BE2C (cell line): Measurements from ENCODE around the gene MFAP3.
"Not testable (repeated sequence)": the region's sequence is repeated elsewhere in the genome, so short reads cannot be mapped to it uniquely, and the experiment has no call there.

ENCODE experiments used
- DNase-seq: peaks from one replicate; pipeline ENCODE4 v3.0.0-alpha.2; 2020
- H3K27me3 ChIP-seq: fragments of 250-450 bp; sonication (Bioruptor Pico); 2 replicates; pipeline ENCODE4 v1.5.1; 2020; ENCODE audit warnings: mild to moderate bottlenecking
- H3K36me3 ChIP-seq: fragments of 250-450 bp; sonication (Bioruptor Pico); 2 replicates; pipeline ENCODE4 v1.5.1; 2020; ENCODE audit warnings: mild to moderate bottlenecking
- H3K4me1 ChIP-seq: fragments of 250-450 bp; sonication (Bioruptor Pico); 2 replicates; pipeline ENCODE4 v1.5.1; 2020
- H3K4me3 ChIP-seq: 2 replicates; pipeline ENCODE4 v1.5.1; 2011; ENCODE audit warnings: low read depth, low read length
- H3K9me3 ChIP-seq: fragments of 250-450 bp; sonication (Bioruptor Pico); 2 replicates; pipeline ENCODE4 v1.5.1; 2020
- CTCF ChIP-seq: IDR thresholded peaks from 2 replicates; pipeline ENCODE4 v1.5.1; 2012; ENCODE audit warnings: mild to moderate bottlenecking, low read depth, low read length

Gene MFAP3

GRCh38 chr5:154065971-154066370 lies 27.2 kb downstream of the MFAP3 start:
- DNase-seq: no peak
- TF ChIP-seq CTCF: no peak
- H3K4me3 ChIP-seq: no peak overlapping the region
- H3K4me1 ChIP-seq: no peaks in the 10 kb centered on the region
- H3K27me3 ChIP-seq: no peaks in the 10 kb centered on the region
- no peaks in the 10 kb centered on the region for H3K36me3 ChIP-seq
- no peaks in the 10 kb centered on the region for H3K9me3 ChIP-seq

GRCh38 chr5:154069854-154070253 lies 31.1 kb downstream of the MFAP3 start:
- not testable (repeated sequence) for DNase-seq, H3K9me3 ChIP-seq

GRCh38 chr5:154071799-154072413 lies 33.1 kb downstream of the MFAP3 start:
- H3K36me3 ChIP-seq: no peaks in the 10 kb centered on the region
- H3K9me3 ChIP-seq: no peaks in the 10 kb centered on the region
- no peak for DNase-seq
- H3K4me3 ChIP-seq: no peak overlapping the region
- peaks cover 5% of the 10 kb centered on the region; the same call in 1 of the 2 replicates for H3K4me1 ChIP-seq
- no peaks in the 10 kb centered on the region for H3K27me3 ChIP-seq
- no peak for TF ChIP-seq CTCF

More at GRCh38 chr5:154069854-154070253, 31.1 kb downstream of the MFAP3 start:
- not testable (repeated sequence) for H3K27me3 ChIP-seq, H3K4me1 ChIP-seq, H3K4me3 ChIP-seq, H3K36me3 ChIP-seq

GRCh38 chr5:154072414-154073171 lies 33.8 kb downstream of the MFAP3 start:
- H3K4me1 ChIP-seq: peaks cover 5% of the 10 kb centered on the region; the same call in 1 of the 2 replicates
- H3K27me3 ChIP-seq: no peaks in the 10 kb centered on the region
- H3K4me3 ChIP-seq: no peak overlapping the region
- no peaks in the 10 kb centered on the region for H3K36me3 ChIP-seq
- peak; percentile 98 for TF ChIP-seq CTCF
- no peaks in the 10 kb centered on the region for H3K9me3 ChIP-seq
- peak; percentile 83 for DNase-seq

GRCh38 chr5:154076240-154076922 lies 37.6 kb downstream of the MFAP3 start:
- H3K9me3 ChIP-seq: no peaks in the 10 kb centered on the region
- H3K27me3 ChIP-seq: no peaks in the 10 kb centered on the region
- no peak for DNase-seq
- H3K4me3 ChIP-seq: no peak overlapping the region
- no peak for TF ChIP-seq CTCF
- peaks cover 5% of the 10 kb centered on the region; the same call in 1 of the 2 replicates for H3K4me1 ChIP-seq
- H3K36me3 ChIP-seq: no peaks in the 10 kb centered on the region

- H3K27me3 ChIP-seq: no peaks in the 10 kb centered on the region
- H3K36me3 ChIP-seq: no peaks in the 10 kb centered on the region
- no peak for TF ChIP-seq CTCF
- H3K4me1 ChIP-seq: peaks cover 2% of the 10 kb centered on the region; the same call in 1 of the 2 replicates
- no peak overlapping the region for H3K4me3 ChIP-seq
- DNase-seq: no peak
- no peaks in the 10 kb centered on the region for H3K9me3 ChIP-seq
Measured at GRCh38 chr5:154077696-154078095, 38.9 kb downstream of the MFAP3 start.
